ENCODE data around the gene MEPE. TPM values are rescaled to one million over a fixed set of nuclear protein-coding genes. Genes with fewer than 3 reads are reported as not detected.

Gene MEPE
- total and polyA plus RNA-seq, 3 experiments from 2014 or later: not detected

GRCh38 chr4:87835743-87836142 lies 3.0 kb downstream of the MEPE start:
- no peak for DNase-seq
- H3K9me3 ChIP-seq (ENCODE audit: low read length): no peaks in the 10 kb centered on the region
- no peaks in the 10 kb centered on the region for H3K36me3 Mint-ChIP-seq
- H3K36me3 ChIP-seq (ENCODE audit: insufficient read depth, low read length): no peaks in the 10 kb centered on the region
- no peaks in the 10 kb centered on the region for H3K27me3 ChIP-seq (ENCODE audit: insufficient read depth, low read length, poor library complexity, severe bottlenecking)
- H3K9me3 Mint-ChIP-seq: no peaks in the 10 kb centered on the region
- H3K27me3 Mint-ChIP-seq: peaks cover 5 to 19% of the 10 kb centered on the region in 2 donors
- H3K4me3 ChIP-seq (ENCODE audit: low read length): no peak overlapping the region
- ChIA-PET CTCF (no interaction called here), POLR2A (no interaction called here)
- H3K27ac ChIP-seq (ENCODE audit: low read depth, low read length): no peak overlapping the region
- no peak overlapping the region for H3K4me3 Mint-ChIP-seq
- no peaks in the 10 kb centered on the region for H3K4me1 Mint-ChIP-seq
- H3K4me1 ChIP-seq (ENCODE audit: insufficient read depth, low read length): no peaks in the 10 kb centered on the region
- no peak overlapping the region for H3K27ac Mint-ChIP-seq

GRCh38 chr4:87838205-87838604 lies 5.4 kb downstream of the MEPE start:
- POLR2A ChIA-PET: no interaction called here
- Mint-ChIP-seq H3K36me3 (no peaks in the 10 kb centered on the region), H3K27me3 (peaks cover 8 to 29% of the 10 kb centered on the region in 2 donors), H3K9me3 (peaks cover 0 to 2% (median 0%) of the 10 kb centered on the region in 5 donors), H3K4me3 (no peak overlapping the region), H3K27ac (no peak overlapping the region), H3K4me1 (no peaks in the 10 kb centered on the region)
- Histone ChIP-seq H3K4me3 (ENCODE audit: low read length) (no peak overlapping the region), H3K9me3 (ENCODE audit: low read length) (no peaks in the 10 kb centered on the region), H3K36me3 (ENCODE audit: insufficient read depth, low read length) (no peaks in the 10 kb centered on the region), H3K27ac (ENCODE audit: low read depth, low read length) (no peak overlapping the region), H3K27me3 (ENCODE audit: insufficient read depth, low read length, poor library complexity, severe bottlenecking) (no peaks in the 10 kb centered on the region), H3K4me1 (ENCODE audit: insufficient read depth, low read length) (no peaks in the 10 kb centered on the region)
- DNase-seq: no peak
- CTCF ChIA-PET: interaction anchor here (2.1 kb wide), 1 partner anchor 11 kb away, joined by 10 read pairs; no protein-coding TSS in a partner anchor

GRCh38 chr4:87838890-87839591 lies 6.3 kb downstream of the MEPE start:
- Mint-ChIP-seq H3K9me3 (peaks cover 0 to 2% (median 0%) of the 10 kb centered on the region in 5 donors), H3K36me3 (no peaks in the 10 kb centered on the region), H3K4me3 (no peak overlapping the region), H3K4me1 (no peaks in the 10 kb centered on the region), H3K27ac (no peak overlapping the region), H3K27me3 (peaks cover 9 to 34% of the 10 kb centered on the region in 2 donors)
- CTCF ChIA-PET: interaction anchor here (2.1 kb wide), 1 partner anchor 10 kb away, joined by 10 read pairs; no protein-coding TSS in a partner anchor
- H3K4me1 ChIP-seq (ENCODE audit: insufficient read depth, low read length): no peaks in the 10 kb centered on the region
- no peak overlapping the region for H3K27ac ChIP-seq (ENCODE audit: low read depth, low read length)
- DNase-seq: no peak
- H3K36me3 ChIP-seq (ENCODE audit: insufficient read depth, low read length): no peaks in the 10 kb centered on the region
- no peak overlapping the region for H3K4me3 ChIP-seq (ENCODE audit: low read length)
- no peaks in the 10 kb centered on the region for H3K27me3 ChIP-seq (ENCODE audit: insufficient read depth, low read length, poor library complexity, severe bottlenecking)
- POLR2A ChIA-PET: no interaction called here
- no peaks in the 10 kb centered on the region for H3K9me3 ChIP-seq (ENCODE audit: low read length)

- H3K4me3 Mint-ChIP-seq: no peak overlapping the region
- no peaks in the 10 kb centered on the region for H3K9me3 ChIP-seq (ENCODE audit: low read length)
- H3K36me3 ChIP-seq (ENCODE audit: insufficient read depth, low read length): no peaks in the 10 kb centered on the region
- no peak overlapping the region for H3K4me3 ChIP-seq (ENCODE audit: low read length)
- DNase-seq: no peak
- CTCF ChIA-PET: no interaction called here
- H3K4me1 Mint-ChIP-seq: no peaks in the 10 kb centered on the region
- H3K9me3 Mint-ChIP-seq: peaks cover 0 to 2% (median 0%) of the 10 kb centered on the region in 5 donors
- no peak overlapping the region for H3K27ac ChIP-seq (ENCODE audit: low read depth, low read length)
- H3K27ac Mint-ChIP-seq: no peak overlapping the region
- H3K27me3 Mint-ChIP-seq: peaks cover 8 to 30% of the 10 kb centered on the region in 2 donors
- POLR2A ChIA-PET: no interaction called here
- no peaks in the 10 kb centered on the region for H3K4me1 ChIP-seq (ENCODE audit: insufficient read depth, low read length)
- H3K27me3 ChIP-seq (ENCODE audit: insufficient read depth, low read length, poor library complexity, severe bottlenecking): no peaks in the 10 kb centered on the region
- no peaks in the 10 kb centered on the region for H3K36me3 Mint-ChIP-seq
Measured at GRCh38 chr4:87839592-87839946, 6.8 kb downstream of the MEPE start.

- DNase-seq: no peak
- no peak overlapping the region for H3K27ac Mint-ChIP-seq
- CTCF ChIA-PET: no interaction called here
Measured at GRCh38 chr4:87840149-87840548, 7.4 kb downstream of the MEPE start.

GRCh38 chr4:87843936-87844335 lies 11.2 kb downstream of the MEPE start:
- POLR2A ChIA-PET: no interaction called here
- CTCF ChIA-PET: interaction anchor here (1.1 kb wide), 1 partner anchor 164 kb away, joined by 3 read pairs; no protein-coding TSS in a partner anchor
- peaks cover 0 to 2% (median 0%) of the 10 kb centered on the region in 5 donors for H3K9me3 Mint-ChIP-seq

More at GRCh38 chr4:87840149-87840548, 7.4 kb downstream of the MEPE start:
- H3K27ac ChIP-seq (ENCODE audit: low read depth, low read length): no peak overlapping the region
- no peaks in the 10 kb centered on the region for H3K9me3 ChIP-seq (ENCODE audit: low read length)
- POLR2A ChIA-PET: no interaction called here
- no peaks in the 10 kb centered on the region for H3K27me3 ChIP-seq (ENCODE audit: insufficient read depth, low read length, poor library complexity, severe bottlenecking)
- H3K9me3 Mint-ChIP-seq: peaks cover 0 to 2% (median 0%) of the 10 kb centered on the region in 5 donors
- H3K36me3 Mint-ChIP-seq: no peaks in the 10 kb centered on the region
- H3K4me1 Mint-ChIP-seq: no peaks in the 10 kb centered on the region
- H3K27me3 Mint-ChIP-seq: peaks cover 8 to 30% of the 10 kb centered on the region in 2 donors
- no peaks in the 10 kb centered on the region for H3K36me3 ChIP-seq (ENCODE audit: insufficient read depth, low read length)
- H3K4me3 Mint-ChIP-seq: no peak overlapping the region
- H3K4me3 ChIP-seq (ENCODE audit: low read length): no peak overlapping the region
- no peaks in the 10 kb centered on the region for H3K4me1 ChIP-seq (ENCODE audit: insufficient read depth, low read length)

GRCh38 chr4:87844452-87844851 lies 11.7 kb downstream of the MEPE start:
- Histone ChIP-seq H3K4me1 (ENCODE audit: insufficient read depth, low read length) (no peaks in the 10 kb centered on the region), H3K36me3 (ENCODE audit: insufficient read depth, low read length) (no peaks in the 10 kb centered on the region), H3K4me3 (ENCODE audit: low read length) (no peak overlapping the region), H3K9me3 (ENCODE audit: low read length) (no peaks in the 10 kb centered on the region), H3K27ac (ENCODE audit: low read depth, low read length) (no peak overlapping the region), H3K27me3 (ENCODE audit: insufficient read depth, low read length, poor library complexity, severe bottlenecking) (no peaks in the 10 kb centered on the region)
- POLR2A ChIA-PET: no interaction called here
- CTCF ChIA-PET: no interaction called here
- H3K4me3 Mint-ChIP-seq: no peak overlapping the region
- DNase-seq: no peak
- peaks cover 0 to 2% (median 0%) of the 10 kb centered on the region in 5 donors for H3K9me3 Mint-ChIP-seq
- H3K27ac Mint-ChIP-seq: no peak overlapping the region
- H3K36me3 Mint-ChIP-seq: no peaks in the 10 kb centered on the region
- H3K27me3 Mint-ChIP-seq: peaks cover 9 to 47% of the 10 kb centered on the region in 2 donors
- peaks cover 8 to 14% (median 13%) of the 10 kb centered on the region in 3 donors for H3K4me1 Mint-ChIP-seq

More at GRCh38 chr4:87843936-87844335, 11.2 kb downstream of the MEPE start:
- Mint-ChIP-seq H3K4me3 (no peak overlapping the region), H3K36me3 (no peaks in the 10 kb centered on the region), H3K27ac (no peak overlapping the region), H3K4me1 (peaks cover 3 to 10% (median 9%) of the 10 kb centered on the region in 3 donors), H3K27me3 (peaks cover 8 to 47% of the 10 kb centered on the region in 2 donors)
- Histone ChIP-seq H3K4me1 (ENCODE audit: insufficient read depth, low read length) (no peaks in the 10 kb centered on the region), H3K27me3 (ENCODE audit: insufficient read depth, low read length, poor library complexity, severe bottlenecking) (no peaks in the 10 kb centered on the region), H3K9me3 (ENCODE audit: low read length) (no peaks in the 10 kb centered on the region), H3K36me3 (ENCODE audit: insufficient read depth, low read length) (no peaks in the 10 kb centered on the region), H3K4me3 (ENCODE audit: low read length) (no peak overlapping the region), H3K27ac (ENCODE audit: low read depth, low read length) (no peak overlapping the region)
- DNase-seq: no peak

GRCh38 chr4:87846226-87846625 lies 13.5 kb downstream of the MEPE start:
- no peak overlapping the region for H3K4me3 ChIP-seq (ENCODE audit: low read length)
- Mint-ChIP-seq H3K27me3 (peaks cover 7 to 40% of the 10 kb centered on the region in 2 donors), H3K27ac (no peak overlapping the region), H3K4me1 (peaks cover 10 to 14% (median 13%) of the 10 kb centered on the region in 3 donors), H3K9me3 (peaks cover 0 to 2% (median 0%) of the 10 kb centered on the region in 5 donors), H3K4me3 (no peak overlapping the region), H3K36me3 (no peaks in the 10 kb centered on the region)
- no peak for DNase-seq
- no peaks in the 10 kb centered on the region for H3K9me3 ChIP-seq (ENCODE audit: low read length)
- H3K36me3 ChIP-seq (ENCODE audit: insufficient read depth, low read length): no peaks in the 10 kb centered on the region
- H3K27me3 ChIP-seq (ENCODE audit: insufficient read depth, low read length, poor library complexity, severe bottlenecking): no peaks in the 10 kb centered on the region
- ChIA-PET CTCF (no interaction called here), POLR2A (no interaction called here)
- no peaks in the 10 kb centered on the region for H3K4me1 ChIP-seq (ENCODE audit: insufficient read depth, low read length)
- H3K27ac ChIP-seq (ENCODE audit: low read depth, low read length): no peak overlapping the region

Data from CD8-positive, alpha-beta memory T cell (primary cell).